ENCODE data around the gene SHB.

SHB gene

GRCh38 chr9:38008168-38009034 lies 60.6 kb downstream of the SHB start:
- DNase-seq (ENCODE audit: low spot score) = no peak

DNA sequence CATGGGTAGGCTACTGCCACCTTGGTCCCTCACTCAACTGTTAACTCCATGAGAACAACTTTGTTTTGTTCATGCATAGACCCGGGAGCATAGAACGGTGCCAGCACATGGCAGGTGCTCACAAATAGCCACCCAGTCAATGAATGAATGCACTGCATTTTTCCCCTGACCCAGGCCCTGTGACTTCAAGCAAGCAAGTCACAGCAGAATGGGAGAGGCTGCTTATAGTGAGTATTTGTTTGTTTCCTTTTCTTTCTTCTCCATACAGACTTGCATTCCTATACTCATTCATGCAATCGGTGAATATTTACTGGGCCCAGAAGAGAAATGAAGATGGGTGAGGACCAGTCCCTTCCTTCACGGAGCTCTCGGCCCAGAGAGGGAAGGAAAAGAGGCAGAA lies 62.0 kb downstream of the SHB start:
- DNase-seq (ENCODE audit: low spot score) = no peak

GRCh38 chr9:38006163-38006562 lies 62.9 kb downstream of the SHB start:
- no peak for DNase-seq (ENCODE audit: low spot score)

GRCh38 chr9:38004809-38005560 lies 64.0 kb downstream of the SHB start:
- no peak for DNase-seq (ENCODE audit: low spot score)

DNA sequence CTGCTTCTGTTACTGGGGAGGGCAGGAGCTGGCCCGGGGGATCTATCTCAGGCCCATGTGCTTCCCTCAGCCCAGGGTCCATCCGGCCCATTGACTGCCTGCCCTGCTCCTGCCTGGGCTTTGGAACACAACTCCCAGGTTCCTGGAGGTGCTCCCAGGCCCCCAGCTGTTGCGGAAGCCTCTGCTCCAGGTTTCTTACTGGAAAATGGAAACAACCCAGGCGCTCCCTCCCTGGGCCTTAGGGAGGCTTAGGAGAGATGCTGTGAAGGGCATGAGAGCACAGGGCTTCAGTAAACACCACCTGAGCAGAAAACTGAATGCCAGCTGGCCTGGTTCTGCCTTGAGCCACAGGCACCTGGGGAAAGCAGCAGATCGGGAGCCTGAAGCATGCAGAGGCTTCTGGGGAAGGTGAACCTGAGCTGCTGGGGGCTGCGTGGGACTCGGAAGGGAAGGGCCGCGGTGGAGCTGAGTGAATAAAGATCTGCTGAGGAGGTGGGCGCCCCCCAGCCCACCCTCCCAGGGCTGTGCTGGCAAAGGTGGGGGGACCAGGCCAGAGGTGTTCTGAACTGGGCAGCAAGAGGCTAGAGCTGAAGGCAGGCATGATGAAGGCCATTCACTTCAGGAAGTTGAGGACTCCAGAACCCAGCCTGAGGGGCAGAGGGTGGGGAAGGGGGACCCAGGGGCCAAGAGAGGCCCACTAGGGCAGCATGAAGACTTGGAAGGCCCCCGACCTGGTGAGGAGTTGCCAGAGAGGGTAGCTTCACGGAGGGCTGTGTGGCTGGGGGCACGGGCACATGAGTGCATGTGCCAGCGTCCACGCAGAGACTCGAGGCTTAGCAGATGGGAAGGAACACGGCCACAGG lies 64.8 kb downstream of the SHB start:
- no peak for DNase-seq (ENCODE audit: low spot score)

DNA sequence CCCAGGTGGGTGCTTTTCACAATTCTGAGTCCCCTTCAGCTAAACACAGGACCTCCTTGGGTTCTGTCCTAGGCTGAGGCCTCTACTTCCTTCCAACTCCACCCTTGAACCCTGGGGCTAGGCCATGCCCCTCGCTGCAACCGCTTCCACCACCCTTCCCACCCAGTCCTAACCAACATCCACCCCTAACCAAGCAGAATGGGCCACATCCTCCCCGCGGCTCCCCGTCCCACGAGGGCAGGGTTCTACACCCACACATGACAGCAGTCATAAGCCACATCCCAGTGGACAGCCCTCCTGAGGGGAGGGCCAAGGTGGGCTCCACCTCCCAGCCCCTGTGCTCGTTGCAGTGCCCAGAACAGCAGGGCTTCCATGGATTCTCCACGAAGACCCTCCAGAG lies 65.8 kb downstream of the SHB start:
- DNase-seq (ENCODE audit: low spot score) = no peak

DNA sequence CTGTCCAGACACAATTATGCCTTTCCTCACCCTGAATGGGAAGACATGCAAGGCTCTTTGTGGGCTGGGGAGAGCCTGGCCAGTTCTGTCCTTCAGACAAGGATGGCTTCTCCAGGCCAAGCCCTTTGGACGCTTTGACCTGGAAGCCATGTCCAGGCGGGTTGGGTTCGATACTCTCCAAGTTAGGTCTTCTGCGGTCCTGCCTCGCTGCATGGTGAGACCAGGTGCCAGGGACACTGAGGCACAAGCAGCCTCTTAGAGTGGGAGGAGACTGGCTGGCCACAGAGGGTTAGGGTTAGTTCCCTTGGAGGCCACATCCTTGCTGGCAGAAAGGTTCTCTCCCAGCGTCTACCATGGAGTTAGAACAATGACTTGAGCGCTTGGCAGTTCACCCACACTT lies 67.6 kb downstream of the SHB start:
- no peak for DNase-seq (ENCODE audit: low spot score)

DNA sequence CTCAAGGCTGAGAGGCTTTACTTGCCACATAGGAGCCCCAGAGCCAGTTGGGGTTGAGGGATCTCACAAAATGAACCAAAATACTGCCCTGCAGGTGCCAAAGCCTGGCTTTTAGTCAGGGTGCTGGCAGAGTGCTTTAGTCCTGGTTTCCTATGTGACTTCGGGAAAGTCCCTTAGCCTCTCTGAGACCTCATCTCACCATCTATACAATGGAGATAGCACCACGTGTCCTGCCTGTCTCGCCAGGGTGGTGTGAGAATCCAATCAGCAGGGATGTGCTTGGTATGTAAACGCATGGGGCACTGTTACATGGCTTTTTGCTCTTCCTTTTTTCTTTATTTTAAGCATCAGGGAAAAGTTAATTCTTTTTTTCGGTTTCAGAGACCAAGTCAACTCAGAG lies 68.3 kb downstream of the SHB start:
- no peak for DNase-seq (ENCODE audit: low spot score)

DNA sequence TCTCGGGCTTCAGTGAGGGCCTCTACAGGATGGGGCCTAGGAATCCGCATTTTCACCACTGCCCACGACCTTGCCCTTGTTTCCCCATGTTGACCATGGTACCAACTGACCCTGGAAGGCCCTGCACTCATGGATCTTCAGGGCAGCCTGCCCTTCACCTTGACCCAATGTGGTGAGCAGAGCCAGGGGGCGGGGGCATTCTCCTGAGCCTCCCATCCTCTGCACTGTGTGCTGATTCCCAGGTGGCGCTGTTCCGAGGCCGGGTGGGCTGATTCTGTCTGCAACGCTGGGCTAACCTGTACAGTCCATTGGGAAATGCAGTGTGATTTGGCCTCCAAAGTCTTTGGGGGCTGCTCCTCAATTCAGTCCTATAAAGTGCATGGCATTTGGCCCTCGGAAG lies 68.7 kb downstream of the SHB start:
- no peak for DNase-seq (ENCODE audit: low spot score)

DNA sequence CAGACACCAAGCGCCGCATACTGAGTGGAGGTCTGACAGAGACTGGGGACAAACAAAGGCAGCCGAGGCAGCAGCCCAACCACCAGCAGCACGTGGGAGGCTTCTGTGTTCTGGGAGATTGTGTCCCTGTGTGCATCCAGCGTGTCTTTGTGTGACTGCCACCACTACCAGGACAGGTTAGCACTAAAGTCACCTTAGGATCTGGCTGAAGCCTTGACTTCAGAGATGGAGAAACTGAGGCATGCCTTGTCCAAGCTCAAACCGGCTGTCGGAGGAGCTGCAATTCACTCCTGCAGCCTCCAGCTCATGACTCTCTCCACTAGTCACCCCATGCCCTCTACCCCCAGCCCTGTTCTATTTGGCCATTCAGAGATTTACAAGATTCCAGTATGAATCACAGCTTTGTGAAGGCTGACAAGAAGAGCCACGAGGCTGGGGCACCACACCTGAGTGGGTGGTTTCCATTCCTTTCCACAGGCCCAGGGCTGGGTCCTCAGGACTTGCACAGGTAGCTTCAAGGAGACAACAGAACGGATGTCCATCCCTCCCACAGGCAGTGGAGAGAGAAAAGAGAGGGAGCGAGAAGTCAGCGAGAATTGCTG lies 69.3 kb downstream of the SHB start:
- DNase-seq (ENCODE audit: low spot score) = no peak

DNA sequence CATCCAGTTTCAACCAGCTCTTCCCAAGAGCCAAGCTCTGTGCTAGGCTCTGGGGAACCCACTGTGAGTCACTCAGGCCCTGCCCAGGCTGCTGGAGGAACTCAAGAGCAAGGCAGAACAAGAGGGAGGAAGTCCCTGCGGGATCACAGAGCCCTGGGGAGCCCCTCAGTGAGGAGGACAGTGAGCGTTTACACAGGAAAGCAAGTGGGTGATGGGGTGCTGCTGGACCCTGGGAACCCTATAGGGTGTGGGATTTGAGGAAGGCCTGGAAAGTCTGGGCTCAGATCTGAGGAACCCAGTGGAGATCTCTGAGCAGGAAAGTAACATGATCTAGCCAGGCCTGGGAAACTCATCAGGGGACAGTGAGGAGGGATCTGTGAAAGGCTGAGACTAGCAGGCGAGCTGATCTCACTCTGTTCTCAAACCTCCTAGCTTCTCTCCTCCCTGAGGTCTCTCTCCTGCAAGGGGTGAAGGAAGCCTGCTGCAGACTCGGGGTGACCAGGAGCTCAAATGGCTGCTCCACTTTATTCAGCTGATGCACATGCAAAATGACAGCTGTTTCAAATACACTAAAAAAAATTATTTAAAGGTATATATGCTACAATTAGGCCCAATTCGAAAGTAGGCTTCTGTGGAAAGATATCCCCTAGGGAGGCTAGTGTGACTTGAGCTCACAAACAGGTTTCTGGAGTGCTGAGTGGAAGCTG lies 70.0 kb downstream of the SHB start:
- DNase-seq (ENCODE audit: low spot score) = no peak

GRCh38 chr9:37997636-37998374 lies 71.2 kb downstream of the SHB start:
- DNase-seq (ENCODE audit: low spot score) = no peak

DNA sequence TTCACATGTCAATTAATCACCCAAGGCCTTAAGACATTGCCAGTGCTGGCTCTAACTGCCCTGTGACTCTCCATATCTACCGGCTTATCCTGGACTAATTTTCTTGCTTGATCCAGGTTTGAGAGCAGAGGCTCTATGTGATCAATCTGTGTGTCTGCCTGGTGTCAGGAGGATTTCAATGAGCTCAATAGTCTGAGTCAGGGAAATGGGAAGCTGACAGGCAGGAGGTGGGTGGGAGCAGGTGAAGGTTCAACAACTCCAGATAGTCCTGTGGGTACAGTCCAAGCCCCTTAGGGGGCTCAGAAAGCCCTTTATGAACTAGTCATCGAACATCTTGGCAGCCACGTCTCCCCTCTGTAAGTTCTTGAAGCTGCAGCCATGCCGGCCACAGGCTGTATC lies 72.2 kb downstream of the SHB start:
- no peak for DNase-seq (ENCODE audit: low spot score)

- no peak for DNase-seq (ENCODE audit: low spot score)
Observed at GRCh38 chr9:37995961-37996818, 72.8 kb downstream of the SHB start.

DNA sequence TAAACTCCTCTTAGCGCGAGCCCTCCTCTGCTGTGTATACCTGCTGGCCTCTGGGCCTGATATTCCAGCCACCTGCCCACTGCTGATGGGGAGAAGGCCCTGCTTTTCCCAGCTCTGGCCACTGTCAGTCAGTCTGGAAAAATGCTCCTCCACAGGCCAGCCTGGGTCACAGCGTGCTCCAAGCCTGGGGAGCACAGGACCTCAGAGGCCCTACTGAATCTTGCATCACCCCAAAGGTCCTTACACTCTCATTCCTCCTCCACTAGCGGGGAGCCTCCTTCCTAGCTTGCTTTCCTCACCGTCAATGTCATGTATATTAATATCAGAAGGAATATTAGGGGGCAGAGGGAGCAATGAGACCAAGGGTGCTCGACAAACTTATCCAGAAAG lies 73.7 kb downstream of the SHB start:
- DNase-seq (ENCODE audit: low spot score) = no peak

GRCh38 chr9:37994639-37995347 lies 74.2 kb downstream of the SHB start:
- DNase-seq (ENCODE audit: low spot score) = peak; percentile 52

- DNase-seq (ENCODE audit: low spot score) = no peak
Observed at GRCh38 chr9:37992924-37993349, 76.1 kb downstream of the SHB start.

GRCh38 chr9:37990404-37991015 lies 78.5 kb downstream of the SHB start:
- no peak for DNase-seq (ENCODE audit: low spot score)

GRCh38 chr9:37989701-37990100 lies 79.3 kb downstream of the SHB start:
- no peak for DNase-seq (ENCODE audit: low spot score)
